ENCODE data around the gene ERAS.

DNA sequence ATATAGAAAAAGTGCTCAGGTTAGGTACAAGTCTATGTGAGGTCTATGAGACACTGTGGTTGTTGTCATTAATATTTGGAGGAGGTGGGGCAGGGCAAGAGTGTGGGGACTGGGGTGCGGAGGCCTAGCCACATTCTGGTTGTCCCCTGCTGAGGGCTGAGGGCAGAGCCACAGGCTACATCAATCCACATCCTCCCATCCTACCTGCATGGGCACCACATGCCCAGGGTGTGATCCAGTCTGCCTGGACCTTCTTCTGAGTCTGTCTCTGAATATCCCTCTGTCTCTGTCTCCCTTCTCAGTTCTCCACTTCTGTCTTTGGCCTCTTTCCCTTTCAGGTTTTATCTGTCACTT is 41.1 kb upstream of the ERAS start:
- TF ChIP-seq, protein P1, sequence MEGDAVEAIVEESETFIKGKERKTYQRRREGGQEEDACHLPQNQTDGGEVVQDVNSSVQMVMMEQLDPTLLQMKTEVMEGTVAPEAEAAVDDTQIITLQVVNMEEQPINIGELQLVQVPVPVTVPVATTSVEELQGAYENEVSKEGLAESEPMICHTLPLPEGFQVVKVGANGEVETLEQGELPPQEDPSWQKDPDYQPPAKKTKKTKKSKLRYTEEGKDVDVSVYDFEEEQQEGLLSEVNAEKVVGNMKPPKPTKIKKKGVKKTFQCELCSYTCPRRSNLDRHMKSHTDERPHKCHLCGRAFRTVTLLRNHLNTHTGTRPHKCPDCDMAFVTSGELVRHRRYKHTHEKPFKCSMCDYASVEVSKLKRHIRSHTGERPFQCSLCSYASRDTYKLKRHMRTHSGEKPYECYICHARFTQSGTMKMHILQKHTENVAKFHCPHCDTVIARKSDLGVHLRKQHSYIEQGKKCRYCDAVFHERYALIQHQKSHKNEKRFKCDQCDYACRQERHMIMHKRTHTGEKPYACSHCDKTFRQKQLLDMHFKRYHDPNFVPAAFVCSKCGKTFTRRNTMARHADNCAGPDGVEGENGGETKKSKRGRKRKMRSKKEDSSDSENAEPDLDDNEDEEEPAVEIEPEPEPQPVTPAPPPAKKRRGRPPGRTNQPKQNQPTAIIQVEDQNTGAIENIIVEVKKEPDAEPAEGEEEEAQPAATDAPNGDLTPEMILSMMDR (IDR thresholded peaks at IDR 0.05; ENCODE audit: insufficient read depth, low read depth, low read length): no peak
- TF ChIP-seq EZH2 (IDR thresholded peaks at IDR 0.05; ENCODE audit: insufficient read depth, low read length): no peak
